GM06990 (cell line): Measurements from ENCODE around the gene OSBP2.

Experiments
- DNase-seq: peaks from one replicate; pipeline ENCODE4 v3.0.0-alpha.2; 2011; ENCODE audit not compliant: insufficient read length; ENCODE audit errors: extremely low read depth
- H3K27me3 ChIP-seq: replicated peaks from 2 replicates; pipeline ENCODE4 v1.6.0; 2011; ENCODE audit warnings: low read length; ENCODE audit not compliant: control insufficient read depth, insufficient read depth
- H3K36me3 ChIP-seq: 2 replicates; pipeline ENCODE4 v1.5.1; 2011; ENCODE audit warnings: low read length; ENCODE audit not compliant: control insufficient read depth, insufficient read depth
- H3K4me3 ChIP-seq: replicated peaks from 2 replicates; pipeline ENCODE4 v1.5.1; 2011; ENCODE audit warnings: low read depth, mild to moderate bottlenecking, control low read depth, low read length
- CTCF ChIP-seq: IDR thresholded peaks from 2 replicates; pipeline ENCODE4 v1.5.1; 2011; ENCODE audit warnings: low read length, control low read depth, mild to moderate bottlenecking, inconsistent platforms; ENCODE audit not compliant: insufficient read depth, poor library complexity, severe bottlenecking

OSBP2 gene

DNA sequence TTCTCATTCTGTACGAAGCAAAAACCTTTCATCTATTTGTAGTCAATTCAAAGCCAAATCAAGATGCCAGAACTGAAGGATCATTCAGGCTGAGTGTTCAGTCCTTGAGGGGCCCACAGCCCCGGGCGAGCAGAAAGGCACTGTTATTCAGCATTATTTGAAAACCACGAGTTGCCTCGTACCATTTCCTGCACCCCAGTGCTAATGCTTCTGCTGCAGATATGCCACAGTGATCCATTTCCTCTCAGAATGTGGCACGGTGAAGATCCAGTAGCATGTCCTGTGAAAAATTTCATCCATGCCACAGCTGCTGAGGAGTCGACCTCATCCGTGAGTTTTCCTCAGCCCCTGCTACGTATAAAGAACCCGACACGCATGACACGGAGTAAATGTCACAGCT, 85.4 kb downstream of the OSBP2 start:
- no peak overlapping the region for H3K4me3 ChIP-seq
- peaks cover 1% of the 10 kb centered on the region; the same call in 1 of the 2 replicates for H3K27me3 ChIP-seq
- no peak for TF ChIP-seq CTCF
- no peak for DNase-seq
- H3K36me3 ChIP-seq: no peaks in the 10 kb centered on the region

GRCh38 chr22:30781271-30781875, 86.7 kb downstream of the OSBP2 start:
- H3K27me3 ChIP-seq: peaks cover 1% of the 10 kb centered on the region; the same call in 1 of the 2 replicates
- no peak for DNase-seq
- no peaks in the 10 kb centered on the region for H3K36me3 ChIP-seq
- H3K4me3 ChIP-seq: no peak overlapping the region
- TF ChIP-seq CTCF: no peak

GRCh38 chr22:30782613-30783012, 87.9 kb downstream of the OSBP2 start:
- no peak overlapping the region for H3K4me3 ChIP-seq
- DNase-seq: no peak
- H3K27me3 ChIP-seq: peaks cover 1% of the 10 kb centered on the region; the same call in 1 of the 2 replicates
- no peak for TF ChIP-seq CTCF
- H3K36me3 ChIP-seq: no peaks in the 10 kb centered on the region

GRCh38 chr22:30783021-30783420, 88.3 kb downstream of the OSBP2 start:
- Histone ChIP-seq H3K27me3 (peaks cover 1% of the 10 kb centered on the region; the same call in 1 of the 2 replicates), H3K4me3 (no peak overlapping the region), H3K36me3 (no peaks in the 10 kb centered on the region)
- TF ChIP-seq CTCF: no peak
- no peak for DNase-seq

DNA sequence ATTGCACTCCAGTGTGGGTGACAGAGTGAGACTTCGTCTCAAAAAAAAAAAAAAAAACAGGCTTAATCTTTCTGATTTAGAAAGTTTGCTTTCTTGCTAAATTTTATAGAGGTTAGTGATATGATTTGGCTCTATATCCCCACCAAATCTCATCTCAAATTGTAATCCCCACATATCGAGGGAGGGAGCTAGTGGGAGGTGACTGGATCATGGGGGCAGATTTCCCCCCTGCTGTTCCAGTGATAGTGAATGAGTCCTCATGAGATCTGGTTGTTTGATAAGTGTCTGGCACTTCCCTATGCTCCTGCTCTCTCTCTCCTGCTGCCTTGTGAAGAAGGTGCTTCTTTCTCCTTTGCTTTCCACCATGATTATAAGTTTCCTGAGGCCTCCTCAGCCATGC, 90.9 kb downstream of the OSBP2 start:
- Histone ChIP-seq H3K4me3 (no peak overlapping the region), H3K27me3 (no peaks in the 10 kb centered on the region), H3K36me3 (no peaks in the 10 kb centered on the region)
- no peak for DNase-seq
- TF ChIP-seq CTCF: no peak

GRCh38 chr22:30790366-30790765, 95.7 kb downstream of the OSBP2 start:
- no peak for TF ChIP-seq CTCF
- H3K36me3 ChIP-seq: no peaks in the 10 kb centered on the region
- DNase-seq: no peak

More at GRCh38 chr22:30790366-30790765, 95.7 kb downstream of the OSBP2 start:
- no peaks in the 10 kb centered on the region for H3K27me3 ChIP-seq
- no peak overlapping the region for H3K4me3 ChIP-seq
